T-helper 17 cell (primary cell): ENCODE results near the gene IFITM1. TPM values are rescaled to one million over a fixed set of nuclear protein-coding genes. Genes with fewer than 3 reads are reported as not detected.
"Not testable (repeated sequence)": the region's sequence is repeated elsewhere in the genome, so short reads cannot be mapped to it uniquely, and the experiment has no call there.

Experiments
- ATAC-seq: fragments of 150-1000 bp; cut with Tn5 transposase; 2 replicates; pipeline ENCODE4 v1.10.0; 2021; ENCODE audit warnings: mild to moderate bottlenecking, moderate library complexity
- DNase-seq, 3 donors: peaks; one replicate each; pipeline versions ENCODE4 v3.0.0 to v3.0.0-alpha.2; 2020 to 2021
- H3K9me3 ChIP-seq: one replicate; pipeline ENCODE4 v1.7.0; 2013; ENCODE audit warnings: low read length, mild to moderate bottlenecking; ENCODE audit not compliant: control insufficient read depth, poor library complexity, severe bottlenecking
- H3K27ac Mint-ChIP-seq: one replicate; pipeline ENCODE4 v1.8.0; 2022; ENCODE audit warnings: mild to moderate bottlenecking, moderate library complexity, mixed read lengths
- H3K27me3 Mint-ChIP-seq: one replicate; pipeline ENCODE4 v1.8.0; 2022; ENCODE audit warnings: mixed read lengths
- H3K36me3 Mint-ChIP-seq: one replicate; pipeline ENCODE4 v1.8.0; 2022; ENCODE audit warnings: low read depth, mixed read lengths
- H3K4me1 Mint-ChIP-seq: one replicate; pipeline ENCODE4 v1.8.0; 2022; ENCODE audit warnings: mild to moderate bottlenecking, mixed read lengths
- H3K4me3 Mint-ChIP-seq: one replicate; pipeline ENCODE4 v1.8.0; 2022; ENCODE audit warnings: mild to moderate bottlenecking, moderate library complexity, mixed read lengths
- total RNA-seq, 4 donors: library from RNA in 2 of 4; stranded (reverse) in 2 of 4; gene quantifications; one replicate each; pipeline ENCODE4 v1.2.3 and lab custom pipeline; 2022 to 2026

Gene IFITM1
- total RNA-seq, 2 donors from 2014 or later, result 344 to 363 TPM

DNA sequence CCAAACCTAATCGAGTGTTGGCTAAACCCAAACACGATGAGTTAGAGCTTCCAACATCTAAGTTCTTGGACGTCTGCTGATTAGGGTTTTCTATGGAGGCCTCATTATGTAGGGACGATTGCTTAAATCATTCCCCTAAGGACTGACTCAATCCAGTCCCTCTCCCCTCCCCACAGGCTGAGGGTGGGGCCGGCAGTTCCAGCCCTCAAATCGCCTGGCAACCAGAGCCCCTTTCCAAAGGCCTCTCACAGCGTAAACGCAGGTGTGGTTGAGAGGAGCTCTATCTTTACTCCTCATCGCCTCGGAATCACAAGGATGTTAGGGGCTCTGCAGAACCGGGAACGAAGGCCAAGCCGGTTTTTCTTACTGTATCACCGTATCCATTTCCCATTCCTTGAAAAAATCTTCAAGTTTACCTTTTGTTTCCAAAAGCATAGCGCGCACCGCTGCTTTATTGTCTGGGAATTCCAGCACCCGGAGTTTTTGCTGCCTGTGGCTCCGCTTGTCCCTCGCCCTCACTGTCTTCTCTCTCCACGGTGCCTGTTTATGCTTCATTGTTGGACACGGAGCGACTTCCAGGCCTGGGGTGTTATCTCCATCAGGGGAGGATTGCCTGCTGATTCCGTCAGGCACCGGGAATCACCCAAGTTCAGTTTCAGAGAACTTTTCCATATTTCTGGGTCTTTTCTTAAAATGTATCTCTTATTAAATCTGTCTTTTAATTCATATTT lies 20.6 kb downstream of the IFITM1 start:
- H3K4me3 Mint-ChIP-seq, result no peak overlapping the region
- no peaks in the 10 kb centered on the region for H3K9me3 ChIP-seq
- ATAC-seq (no peak), DNase-seq (no peak)
- no peaks in the 10 kb centered on the region for H3K36me3 Mint-ChIP-seq
- peaks cover 20% of the 10 kb centered on the region for H3K4me1 Mint-ChIP-seq
- H3K27ac Mint-ChIP-seq, result no peak overlapping the region
- H3K27me3 Mint-ChIP-seq, result no peaks in the 10 kb centered on the region

DNA sequence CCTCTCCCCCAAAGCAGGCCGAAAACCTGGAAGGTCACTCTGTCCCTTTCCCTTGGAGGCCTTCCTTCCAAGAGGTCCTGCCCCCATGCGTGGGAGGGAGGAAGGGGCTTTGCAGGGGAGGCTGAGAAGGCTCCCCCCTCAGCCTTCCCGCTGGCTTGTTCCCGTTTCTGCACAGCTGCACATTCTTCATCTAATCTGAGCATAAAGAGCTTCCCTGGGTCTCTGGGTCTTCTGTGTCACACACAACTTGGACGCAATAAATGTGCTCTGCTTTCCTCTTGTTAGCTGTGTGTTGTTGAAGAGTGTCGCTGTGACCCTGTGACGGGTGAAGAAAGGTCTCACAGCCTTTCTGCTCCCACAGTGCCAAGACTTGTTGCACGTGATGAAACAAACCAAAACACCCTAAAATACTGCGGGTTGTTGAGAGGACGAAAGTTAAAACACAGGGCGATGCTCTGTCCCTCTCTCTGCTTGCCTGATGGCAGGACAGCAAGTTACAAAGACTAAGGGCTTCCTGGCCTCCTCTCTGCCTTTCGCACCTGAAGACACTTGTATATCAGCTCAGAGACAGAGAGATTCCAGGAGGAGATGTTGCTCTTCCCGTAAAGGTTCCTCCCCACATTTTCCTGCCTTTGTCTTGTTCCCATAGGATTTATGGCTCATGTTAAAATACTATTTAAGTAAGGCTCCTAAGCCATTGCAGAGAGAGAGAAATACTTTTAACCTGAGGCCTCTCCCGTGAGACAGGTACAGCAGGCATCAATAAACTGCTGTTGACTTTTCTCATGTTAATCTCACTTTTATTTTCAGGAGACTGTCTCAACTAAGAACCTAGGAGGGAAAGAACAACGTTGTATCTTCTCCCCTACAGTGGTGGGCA lies 22.2 kb downstream of the IFITM1 start:
- no peak for ATAC-seq
- H3K4me1 Mint-ChIP-seq, result peaks cover 13% of the 10 kb centered on the region
- H3K36me3 Mint-ChIP-seq, result no peaks in the 10 kb centered on the region
- peak overlapping the region; percentile 69 for H3K27ac Mint-ChIP-seq
- no peak overlapping the region for H3K4me3 Mint-ChIP-seq
- no peaks in the 10 kb centered on the region for H3K9me3 ChIP-seq
- DNase-seq, result no peak
- H3K27me3 Mint-ChIP-seq, result no peaks in the 10 kb centered on the region

- H3K4me1 Mint-ChIP-seq, result peaks cover 12% of the 10 kb centered on the region
- H3K4me3 Mint-ChIP-seq, result no peak overlapping the region
- DNase-seq (no peak), ATAC-seq (no peak)
- H3K27me3 Mint-ChIP-seq, result no peaks in the 10 kb centered on the region
- H3K36me3 Mint-ChIP-seq, result no peaks in the 10 kb centered on the region
- H3K27ac Mint-ChIP-seq, result peak overlapping the region; percentile 69
- H3K9me3 ChIP-seq, result no peaks in the 10 kb centered on the region
Measured at GRCh38 chr11:336659-337198, 22.9 kb downstream of the IFITM1 start.

GRCh38 chr11:337711-338110 lies 23.9 kb downstream of the IFITM1 start:
- Mint-ChIP-seq H3K4me1 (peaks cover 14% of the 10 kb centered on the region), H3K36me3 (no peaks in the 10 kb centered on the region), H3K4me3 (no peak overlapping the region)

DNA sequence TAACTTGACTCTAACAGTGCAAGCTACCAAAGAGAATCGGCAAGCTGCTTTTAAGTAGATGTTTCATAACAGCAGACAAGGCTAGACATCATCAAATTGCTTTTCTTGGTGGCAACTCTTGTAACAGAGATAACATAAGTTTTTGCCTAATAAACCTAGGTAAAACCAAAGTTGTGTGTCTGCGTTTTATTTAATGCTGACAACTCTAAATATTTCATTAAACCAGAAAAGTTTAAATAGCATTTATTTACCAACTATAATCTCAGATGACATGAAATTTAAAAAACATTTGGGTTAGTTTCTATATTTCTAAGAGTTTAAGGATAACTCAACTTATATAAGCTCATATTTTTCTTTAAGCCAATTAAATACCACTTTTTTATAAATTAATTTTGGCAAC lies 26.1 kb downstream of the IFITM1 start:
- no peaks in the 10 kb centered on the region for H3K9me3 ChIP-seq
- no peaks in the 10 kb centered on the region for H3K27me3 Mint-ChIP-seq
- H3K36me3 Mint-ChIP-seq, result no peaks in the 10 kb centered on the region
- DNase-seq (no peak), ATAC-seq (no peak)
- H3K27ac Mint-ChIP-seq, result no peak overlapping the region
- no peak overlapping the region for H3K4me3 Mint-ChIP-seq
- peaks cover 12% of the 10 kb centered on the region for H3K4me1 Mint-ChIP-seq

More at GRCh38 chr11:337711-338110, 23.9 kb downstream of the IFITM1 start:
- ATAC-seq (no peak), DNase-seq (no peak)
- Mint-ChIP-seq H3K27me3 (no peaks in the 10 kb centered on the region), H3K27ac (no peak overlapping the region)
- H3K9me3 ChIP-seq, result no peaks in the 10 kb centered on the region

DNA sequence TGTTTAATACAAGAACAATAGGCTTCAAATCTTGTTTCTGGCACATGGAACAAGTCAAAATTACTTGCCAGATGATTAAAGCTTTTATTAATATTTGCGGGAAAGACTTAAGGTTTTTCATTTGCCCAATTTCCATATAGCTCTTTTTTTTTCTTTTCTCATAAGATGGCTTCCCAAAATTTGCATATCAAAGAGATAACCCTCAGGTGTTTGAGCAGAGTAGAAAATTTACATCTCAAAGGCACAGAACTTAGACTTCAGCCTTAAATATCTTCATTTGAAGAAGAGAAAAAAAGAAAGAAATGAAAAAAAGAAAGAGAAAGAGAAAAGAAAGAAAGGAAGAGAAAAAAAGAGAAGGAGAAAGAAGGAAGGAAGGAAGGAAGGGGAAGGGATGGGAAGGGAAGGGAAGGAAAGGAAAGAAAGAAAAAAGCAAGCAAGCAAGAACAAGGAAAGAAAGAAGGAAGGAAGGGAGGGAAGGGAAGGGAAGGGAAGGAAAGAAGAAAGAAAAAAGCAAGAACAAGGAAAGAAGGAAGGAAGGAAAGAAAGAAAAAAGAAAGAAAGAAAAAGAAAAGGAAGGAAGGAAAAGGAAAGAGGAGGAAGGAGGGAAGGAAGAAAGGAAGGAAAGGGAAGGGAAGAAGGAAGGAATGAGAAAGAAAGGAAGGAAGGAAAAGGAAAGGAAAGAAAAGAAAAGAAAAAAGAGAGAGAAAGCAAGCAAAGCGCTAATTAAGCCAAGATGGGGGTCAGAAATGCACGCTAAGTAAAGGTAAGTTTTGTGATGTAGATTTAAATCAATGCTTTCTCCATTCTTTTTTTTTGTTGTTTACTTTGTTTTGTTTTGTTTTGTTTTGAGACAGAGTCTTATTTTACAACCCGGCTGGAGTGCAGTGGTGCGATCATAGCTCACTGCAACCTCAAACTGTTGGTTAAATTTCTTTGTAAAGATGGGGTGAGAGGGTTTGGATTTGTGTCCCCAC lies 27.0 kb downstream of the IFITM1 start:
- ATAC-seq (no peak), DNase-seq (no peak)
- H3K4me3 Mint-ChIP-seq, result no peak overlapping the region
- H3K27ac Mint-ChIP-seq, result no peak overlapping the region
- H3K27me3 Mint-ChIP-seq, result no peaks in the 10 kb centered on the region
- H3K36me3 Mint-ChIP-seq, result no peaks in the 10 kb centered on the region
- H3K9me3 ChIP-seq, result no peaks in the 10 kb centered on the region
- peaks cover 12% of the 10 kb centered on the region for H3K4me1 Mint-ChIP-seq

GRCh38 chr11:342328-342727 lies 28.5 kb downstream of the IFITM1 start:
- H3K9me3 ChIP-seq, result no peaks in the 10 kb centered on the region
- Mint-ChIP-seq H3K4me1 (peaks cover 9% of the 10 kb centered on the region), H3K36me3 (no peaks in the 10 kb centered on the region), H3K4me3 (no peak overlapping the region), H3K27ac (peak overlapping the region; percentile 14), H3K27me3 (no peaks in the 10 kb centered on the region)
- no peak for ATAC-seq
- DNase-seq, result no peak

DNA sequence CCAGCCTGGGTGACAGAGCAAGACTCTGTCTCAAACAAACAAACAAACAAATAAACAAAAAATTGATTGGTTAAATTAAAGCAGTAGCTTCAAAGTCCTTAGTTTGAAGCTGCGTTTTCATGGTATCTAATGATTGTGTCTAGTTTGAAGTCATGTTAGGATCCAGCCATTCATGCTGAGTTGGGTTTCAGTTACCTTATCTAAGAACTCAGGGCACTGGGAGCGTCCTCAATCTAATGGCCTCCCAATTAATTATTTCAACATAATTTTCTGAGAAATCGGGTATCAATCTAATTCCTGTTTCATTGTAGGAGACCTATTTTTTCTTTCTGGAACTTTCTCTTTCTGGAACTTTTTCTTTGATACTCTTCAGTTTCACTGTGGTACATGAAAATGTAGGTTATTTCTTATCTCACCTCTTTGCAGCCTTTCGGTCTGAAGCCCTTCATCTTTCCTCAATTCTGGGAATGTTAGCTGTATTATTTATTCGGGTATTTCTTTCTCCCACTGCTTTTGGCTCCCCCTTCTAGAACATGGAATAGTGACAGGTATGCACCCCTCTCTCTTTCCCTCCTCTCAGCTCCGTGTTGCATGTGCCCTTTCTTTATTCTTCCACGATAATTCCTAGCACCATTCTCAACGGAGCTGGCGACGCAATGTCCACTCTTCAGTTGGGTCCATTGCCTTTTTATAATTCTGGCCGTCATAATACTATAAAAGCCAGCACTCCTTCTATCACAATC lies 31.2 kb downstream of the IFITM1 start:
- Mint-ChIP-seq H3K4me1 (peaks cover 9% of the 10 kb centered on the region), H3K27ac (no peak overlapping the region), H3K27me3 (no peaks in the 10 kb centered on the region), H3K4me3 (no peak overlapping the region), H3K36me3 (no peaks in the 10 kb centered on the region)
- ATAC-seq, result no peak
- no peak for DNase-seq
- no peaks in the 10 kb centered on the region for H3K9me3 ChIP-seq

- H3K4me3 Mint-ChIP-seq, result no peak overlapping the region
- H3K27ac Mint-ChIP-seq, result no peak overlapping the region
- ATAC-seq (no peak), DNase-seq (no peak)
- no peaks in the 10 kb centered on the region for H3K9me3 ChIP-seq
- H3K27me3 Mint-ChIP-seq, result no peaks in the 10 kb centered on the region
- no peaks in the 10 kb centered on the region for H3K36me3 Mint-ChIP-seq
- H3K4me1 Mint-ChIP-seq, result peaks cover 6% of the 10 kb centered on the region
Measured at GRCh38 chr11:346529-346928, 32.7 kb downstream of the IFITM1 start.

DNA sequence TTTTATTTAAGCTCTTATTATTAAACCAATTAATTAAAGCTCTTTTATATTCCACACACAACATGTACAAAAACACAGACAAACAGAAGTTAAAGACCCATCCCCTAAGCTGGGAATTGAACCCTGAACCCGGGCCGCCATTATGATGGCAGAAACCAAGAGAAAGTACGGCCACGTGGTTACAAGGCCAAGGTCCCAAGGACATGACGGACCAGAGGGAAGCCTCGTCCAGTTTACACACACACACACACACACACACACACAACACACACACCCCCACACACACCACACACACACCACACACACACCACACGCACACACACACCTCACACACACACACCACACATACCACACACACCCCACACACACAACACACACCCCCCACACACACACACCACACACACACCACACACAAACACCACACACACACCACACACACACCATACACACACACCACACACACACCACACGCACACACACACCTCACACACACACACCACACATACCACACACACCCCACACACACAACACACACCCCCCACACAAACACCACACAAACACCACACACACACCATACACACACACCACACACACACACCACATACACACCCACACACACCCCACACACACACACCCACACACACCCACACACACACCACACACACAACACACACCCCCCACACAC lies 35.6 kb downstream of the IFITM1 start:
- not testable (repeated sequence) for ATAC-seq, DNase-seq, H3K4me1 Mint-ChIP-seq, H3K9me3 ChIP-seq, H3K36me3 Mint-ChIP-seq, H3K27me3 Mint-ChIP-seq, H3K27ac Mint-ChIP-seq, H3K4me3 Mint-ChIP-seq

GRCh38 chr11:350033-350722 lies 36.3 kb downstream of the IFITM1 start:
- not testable (repeated sequence) for H3K9me3 ChIP-seq, DNase-seq, H3K4me3 Mint-ChIP-seq, H3K27me3 Mint-ChIP-seq, H3K36me3 Mint-ChIP-seq, H3K27ac Mint-ChIP-seq, ATAC-seq
- H3K4me1 Mint-ChIP-seq, result peaks cover 12% of the 10 kb centered on the region
